NCI-H2081 treated with DMSO at 0.1 percent for 48 hours (cell line): ENCODE measurements around the gene MAD1L1.

ENCODE experiments used
- DNase-seq: peaks from one replicate; lab custom pipeline; 2025; lab: John Stamatoyannopoulos, UW

MAD1L1 gene

GRCh38 chr7:1894906-1895663 lies 337.7 kb downstream of the MAD1L1 start:
- DNase-seq = no peak

- no peak for DNase-seq
Observed at GRCh38 chr7:1894313-1894900, 338.3 kb downstream of the MAD1L1 start.

- DNase-seq = no peak
Observed at GRCh38 chr7:1893451-1893850, 339.3 kb downstream of the MAD1L1 start.

GRCh38 chr7:1893036-1893435 lies 339.7 kb downstream of the MAD1L1 start:
- no peak for DNase-seq

GRCh38 chr7:1892011-1892965 lies 340.5 kb downstream of the MAD1L1 start:
- DNase-seq = no peak

- DNase-seq = no peak
Observed at GRCh38 chr7:1890289-1891235, 342.2 kb downstream of the MAD1L1 start.

GRCh38 chr7:1889556-1890181 lies 343.1 kb downstream of the MAD1L1 start:
- DNase-seq = no peak

- DNase-seq = no peak
Observed at GRCh38 chr7:1889091-1889490, 343.7 kb downstream of the MAD1L1 start.

GRCh38 chr7:1888425-1888824 lies 344.3 kb downstream of the MAD1L1 start:
- DNase-seq = no peak

GRCh38 chr7:1887251-1887650 lies 345.5 kb downstream of the MAD1L1 start:
- DNase-seq = no peak

- no peak for DNase-seq
Observed at GRCh38 chr7:1886361-1887064, 346.2 kb downstream of the MAD1L1 start.

GRCh38 chr7:1885465-1886226 lies 347.1 kb downstream of the MAD1L1 start:
- DNase-seq = no peak

- DNase-seq = no peak
Observed at GRCh38 chr7:1884583-1885350, 348.0 kb downstream of the MAD1L1 start.

- DNase-seq = no peak
Observed at GRCh38 chr7:1883834-1884582, 348.7 kb downstream of the MAD1L1 start.

- no peak for DNase-seq
Observed at GRCh38 chr7:1883031-1883761, 349.5 kb downstream of the MAD1L1 start.

- DNase-seq = no peak
Observed at GRCh38 chr7:1882451-1882850, 350.3 kb downstream of the MAD1L1 start.

GRCh38 chr7:1881946-1882345 lies 350.8 kb downstream of the MAD1L1 start:
- DNase-seq = no peak
